Neural cell (in vitro differentiated cells): ENCODE results near the gene CDK6. TPM values are rescaled to one million over a fixed set of nuclear protein-coding genes. Genes with fewer than 3 reads are reported as not detected.

ENCODE experiments used
- H2AFZ ChIP-seq: fragments of 200-600, 300-800 bp; sonication (generic), shearing (Covaris generic); 2 replicates; pipeline ENCODE4 v1.6.0; 2014; ENCODE audit warnings: low read depth, mild to moderate bottlenecking, antibody characterized with exemption, low read length, moderate library complexity
- H3F3A ChIP-seq: fragments of 200-600 bp; shearing (Covaris generic); 2 replicates; pipeline ENCODE4 v1.6.1; 2016; ENCODE audit warnings: mild to moderate bottlenecking, moderate library complexity, mixed read lengths, antibody characterized with exemption, low read length; ENCODE audit not compliant: insufficient read depth, poor library complexity, severe bottlenecking
- H3K27ac ChIP-seq: fragments of 200-600, 300-800 bp; sonication (generic), shearing (Covaris generic); 2 replicates; pipeline ENCODE4 v1.5.1; 2014; ENCODE audit warnings: mild to moderate bottlenecking, low read length, moderate library complexity
- H3K27me3 ChIP-seq: fragments of 300-800, 200-600 bp; sonication (generic), shearing (Covaris generic); 2 replicates; pipeline ENCODE4 v1.6.0; 2014; ENCODE audit warnings: mild to moderate bottlenecking, low read depth, low read length, moderate library complexity; ENCODE audit not compliant: insufficient read depth
- H3K36me3 ChIP-seq: fragments of 300-800, 200-600 bp; sonication (generic), shearing (Covaris generic); 2 replicates; pipeline ENCODE4 v1.5.1; 2014; ENCODE audit warnings: mild to moderate bottlenecking, antibody characterized with exemption, low read length, moderate library complexity; ENCODE audit not compliant: insufficient read depth
- H3K4me2 ChIP-seq: fragments of 300-800, 200-600 bp; sonication (generic), shearing (Covaris generic); 2 replicates; pipeline ENCODE4 v1.6.0; 2014; ENCODE audit warnings: mild to moderate bottlenecking, low read length
- H3K4me3 ChIP-seq: fragments of 300-800, 200-600 bp; sonication (generic), shearing (Covaris generic); 2 replicates; pipeline ENCODE4 v1.5.1; 2014; ENCODE audit warnings: mild to moderate bottlenecking, low read length, moderate library complexity
- H3K79me2 ChIP-seq: fragments of 200-600 bp; shearing (Covaris generic); replicated peaks from 2 replicates; pipeline ENCODE4 v1.6.0; 2014; ENCODE audit warnings: mild to moderate bottlenecking, low read length, moderate library complexity; ENCODE audit not compliant: insufficient read depth
- H3K9ac ChIP-seq: fragments of 300-800, 200-600 bp; sonication (generic), shearing (Covaris generic); 2 replicates; pipeline ENCODE4 v1.6.1; 2016; ENCODE audit warnings: mild to moderate bottlenecking, low read length, mixed read lengths
- H3K9me2 ChIP-seq: fragments of 200-600 bp; shearing (Covaris generic); 2 replicates; pipeline ENCODE4 v1.6.1; 2016; ENCODE audit warnings: mild to moderate bottlenecking, low read length, mixed read lengths; ENCODE audit not compliant: insufficient read depth
- H3K9me3 ChIP-seq: fragments of 200-600, 300-800 bp; sonication (generic), shearing (Covaris generic); 2 replicates; pipeline ENCODE4 v1.6.1; 2016; ENCODE audit warnings: mild to moderate bottlenecking, mixed run types, low read length, moderate library complexity, mixed read lengths
- H4K20me1 ChIP-seq: fragments of 200-600 bp; shearing (Covaris generic); 2 replicates; pipeline ENCODE4 v1.6.1; 2016; ENCODE audit warnings: mild to moderate bottlenecking, mixed run types; ENCODE audit not compliant: insufficient read depth
- CTCF ChIP-seq: fragments of 450-650 bp; IDR thresholded peaks from 2 replicates; pipeline ENCODE4 v1.5.1; 2014; ENCODE audit warnings: antibody characterized with exemption, mild to moderate bottlenecking, moderate library complexity; ENCODE audit not compliant: poor library complexity, severe bottlenecking
- EP300 ChIP-seq: fragments of 450-650 bp; conservative IDR thresholded peaks from 2 replicates; pipeline ENCODE4 v1.6.1; 2014; ENCODE audit warnings: antibody characterized with exemption, mild to moderate bottlenecking, moderate library complexity; ENCODE audit not compliant: poor library complexity, severe bottlenecking
- EZH2 ChIP-seq: fragments of 200-600, 300-800 bp; shearing (Covaris generic), sonication (generic); IDR thresholded peaks from 2 replicates; pipeline ENCODE4 v1.6.1; 2014; ENCODE audit warnings: antibody characterized with exemption, low read length, borderline replicate concordance, mild to moderate bottlenecking; ENCODE audit not compliant: insufficient read depth, poor library complexity, severe bottlenecking
- MXI1 ChIP-seq: fragments of 450-650 bp; conservative IDR thresholded peaks from 2 replicates; pipeline ENCODE4 v1.6.1; 2014; ENCODE audit warnings: antibody characterized with exemption, mild to moderate bottlenecking; ENCODE audit not compliant: poor library complexity, severe bottlenecking
- POLR2AphosphoS5 ChIP-seq: IDR thresholded peaks from 2 replicates; pipeline ENCODE4 v1.6.1; 2012
- RAD21 ChIP-seq: fragments of 450-650 bp; conservative IDR thresholded peaks from 2 replicates; pipeline ENCODE4 v1.6.1; 2014; ENCODE audit warnings: antibody characterized with exemption, mild to moderate bottlenecking, moderate library complexity
- REST ChIP-seq: IDR thresholded peaks from 2 replicates; pipeline ENCODE4 v1.6.1; 2012; ENCODE audit warnings: borderline replicate concordance
- SMC3 ChIP-seq: fragments of 450-650 bp; conservative IDR thresholded peaks from 2 replicates; pipeline ENCODE4 v1.6.1; 2014; ENCODE audit warnings: antibody characterized with exemption, mild to moderate bottlenecking, moderate library complexity; ENCODE audit not compliant: poor library complexity
- TAF1 ChIP-seq: IDR thresholded peaks from 2 replicates; pipeline ENCODE4 v1.6.1; 2012; ENCODE audit warnings: low read depth
- polyA plus RNA-seq: library from polyadenylated mRNA; depleted of rRNA; stranded (reverse); fragments of >200 nt; gene quantifications from 2 replicates; pipeline ENCODE4 v1.2.3, GENCODE V29; 2014

Gene CDK6
- polyA plus RNA-seq, 1 donor from 2014 or later, result 4.1 TPM

GRCh38 chr7:92820191-92820590, 16.2 kb downstream of the CDK6 start:
- Histone ChIP-seq H3K9me3 (peaks cover 4% of the 10 kb centered on the region), H4K20me1 (no peaks in the 10 kb centered on the region), H3K36me3 (no peaks in the 10 kb centered on the region), H3K79me2 (peaks cover 30% of the 10 kb centered on the region), H3K27ac (no peak overlapping the region), H3K27me3 (no peaks in the 10 kb centered on the region), H2AFZ (no peak overlapping the region), H3F3A (no peaks in the 10 kb centered on the region), H3K9me2 (no peaks in the 10 kb centered on the region), H3K4me2 (no peak overlapping the region), H3K4me3 (no peak overlapping the region), H3K9ac (no peak overlapping the region)
- TF ChIP-seq EP300 (no peak), MXI1 (no peak), SMC3 (no peak), RAD21 (no peak), TAF1 (no peak), REST (no peak), CTCF (no peak), POLR2AphosphoS5 (no peak), EZH2 (no peak)

GRCh38 chr7:92817398-92817797, 19.0 kb downstream of the CDK6 start:
- Histone ChIP-seq H3K9me3 (peaks cover 4% of the 10 kb centered on the region), H3K9me2 (no peaks in the 10 kb centered on the region), H3K27ac (no peak overlapping the region), H2AFZ (no peak overlapping the region), H3K9ac (no peak overlapping the region), H3F3A (no peaks in the 10 kb centered on the region), H3K36me3 (no peaks in the 10 kb centered on the region), H3K4me3 (no peak overlapping the region), H3K27me3 (no peaks in the 10 kb centered on the region), H3K4me2 (no peak overlapping the region), H4K20me1 (no peaks in the 10 kb centered on the region), H3K79me2 (peaks cover 24% of the 10 kb centered on the region)
- no peak for TF ChIP-seq REST
- no peak for TF ChIP-seq TAF1
- TF ChIP-seq RAD21, result no peak
- no peak for TF ChIP-seq SMC3
- no peak for TF ChIP-seq MXI1
- TF ChIP-seq CTCF, result no peak
- no peak for TF ChIP-seq EZH2
- no peak for TF ChIP-seq POLR2AphosphoS5
- no peak for TF ChIP-seq EP300
